Pancreas (tissue), 10 donors: ENCODE data around the gene IL15RA. TPM values are rescaled to one million over a fixed set of nuclear protein-coding genes. Genes with fewer than 3 reads are reported as not detected.
"Not testable (repeated sequence)": the region's sequence is repeated elsewhere in the genome, so short reads cannot be mapped to it uniquely, and the experiment has no call there.

Source experiments
- ATAC-seq, 4 donors: fragments of 200-7000 bp; cut with Tn5 transposase; one replicate each; pipeline versions ENCODE4 v1.8.0 to v1.9.1; 2020; ENCODE audit warnings: mild to moderate bottlenecking in 4 of 4, moderate library complexity in 4 of 4
- DNase-seq, 6 donors: peaks; one replicate each; pipeline ENCODE4 v3.0.0-alpha.2; 2020
- FAIRE-seq: peaks from 2 replicates; lab custom pipeline; 2012; peaks lifted over from hg19 to GRCh38; lab: Jason Lieb, UNC
- H3K27ac ChIP-seq, 4 donors: fragments of 200-600 bp; sonication (generic); 1 replicate in 3 of 4; 2 replicates in 1 of 4; pipeline versions ENCODE4 v1.5.0 to v1.8.0; 2020
- H3K27me3 ChIP-seq, 4 donors: fragments of 200-600 bp; one replicate each; pipeline ENCODE4 v1.8.0; 2021
- H3K36me3 ChIP-seq, 3 donors: fragments of 200-600 bp; sonication (generic) in 1 of 3; one replicate each; pipeline versions ENCODE4 v1.5.0 to v1.8.0; 2020 to 2021
- H3K4me1 ChIP-seq, 3 donors: fragments of 200-600 bp; one replicate each; pipeline ENCODE4 v1.8.0; 2021
- H3K4me3 ChIP-seq, 4 donors: fragments of 200-600 bp; sonication (generic) in 2 of 4; one replicate each; pipeline versions ENCODE4 v1.5.0 to v1.8.0; 2020 to 2021
- H3K9me3 ChIP-seq, 4 donors: fragments of 200-600 bp; one replicate each; pipeline ENCODE4 v1.8.0; 2021
- CTCF ChIP-seq, 4 donors: fragments of 200-600 bp; sonication (generic) in 3 of 4; IDR thresholded peaks; one replicate each; pipeline versions ENCODE4 v1.5.0 to v1.8.0; 2021; ENCODE audit warnings: antibody characterized with exemption in 4 of 4
- WGBS, 2 donors: extraction: QIAGEN DNeasy Blood & Tissue Kit; methylation state at CpG; one replicate each; pipeline ENCODE4 v1.1.7; 2013; 5-methylcytosine and 5-hydroxymethylcytosine counted together
- intact Hi-C, 3 donors: fragments of 100-400 bp; cut with DNase I; formaldehyde crosslinking; loops; one replicate each; pipeline versions ENCODE4 v1.11.1 to v1.14.2; 2022
- polyA plus RNA-seq, 2 donors: library from polyadenylated mRNA; stranded (reverse); fragments of 200-250 nt; gene quantifications; one replicate each; pipeline ENCODE4 v1.2.3, GENCODE V29; 2013
- total RNA-seq, 6 donors: library from RNA; stranded (reverse); fragmentation: NEBNext Ultra II Directional in 4 of 6; extraction: Animal tissue kit (Norgen Biotek cat#: 25700) in 4 of 6; gene quantifications; one replicate each; pipeline versions ENCODE4 v1.2.1 to v1.2.4, GENCODE V29; 2021 to 2023
- donor health status: healthy with polysubstance abuse.
- donor health status: DM: no; HTN: no; CAD: no; lungs with moderate emphysema.
- donor health status: DM: no; HTN: no; CAD: no.
- donor health status: control.
- donor health status: control.
- donor health status: Bipolar disorder and iron deficiency.
- donor health status: DM: yes; HTN: yes; CAD: no.
- donor health status: DM: no; HTN: no; CAD: no.
- donor health status: DM: no; HTN: no; CAD: no.
- donor health status: DM: yes; HTN: yes; CAD: no.

The IL15RA gene
- total and polyA plus RNA-seq, 8 donors, result 6.9 to 14.3 (median 11.0) TPM

- DNase-seq (peak in 1 of 6 donors; percentile 31), FAIRE-seq (no peak), ATAC-seq (no peak)
- H3K36me3 ChIP-seq, result peaks cover 0 to 26% (median 11%) of the 10 kb centered on the region in 3 donors
- H3K27me3 ChIP-seq, result no peaks in the 10 kb centered on the region
- intact Hi-C loops, result no loop called here
- 87 to 90% methylated on average over 10 of the region's 10 CpGs for WGBS, 2 donors
- peaks cover 0 to 16% (median 4%) of the 10 kb centered on the region in 3 donors for H3K4me1 ChIP-seq
- no peak overlapping the region for H3K4me3 ChIP-seq
- TF ChIP-seq CTCF (IDR thresholded peaks at IDR 0.05), result no peak
- no peaks in the 10 kb centered on the region for H3K9me3 ChIP-seq
- H3K27ac ChIP-seq, result no peak overlapping the region
Measured at GRCh38 chr10:5963591-5963990, 13.8 kb downstream of the IL15RA start.

DNA sequence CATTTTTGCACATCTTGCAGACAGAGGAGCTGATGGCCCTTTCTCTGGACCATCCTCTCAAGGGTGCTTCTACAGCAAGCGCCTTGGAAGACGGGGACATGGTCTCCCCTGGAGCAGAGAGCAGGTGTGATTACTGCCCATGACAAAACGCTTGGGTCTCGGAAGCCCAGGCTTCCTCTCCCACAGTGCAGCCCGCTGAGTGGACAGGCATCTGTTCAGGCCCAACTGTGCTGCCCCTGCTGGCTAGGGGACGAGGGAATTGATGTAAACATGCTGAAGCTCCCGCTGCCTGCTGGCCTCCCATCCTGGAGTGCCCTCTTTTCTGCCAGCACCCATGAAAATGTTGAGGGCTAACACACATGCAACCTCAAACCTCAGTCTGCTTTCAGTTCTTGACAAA is 14.3 kb downstream of the IL15RA start:
- DNase-seq (peak in 1 of 6 donors; percentile 15), ATAC-seq (no peak), FAIRE-seq (no peak)
- no peak overlapping the region for H3K27ac ChIP-seq
- H3K27me3 ChIP-seq, result no peaks in the 10 kb centered on the region
- no peaks in the 10 kb centered on the region for H3K9me3 ChIP-seq
- peaks cover 0 to 16% (median 4%) of the 10 kb centered on the region in 3 donors for H3K4me1 ChIP-seq
- no peak overlapping the region for H3K4me3 ChIP-seq
- 90 to 96% methylated on average over 7 of the region's 7 CpGs for WGBS, 2 donors
- peaks cover 0 to 26% (median 11%) of the 10 kb centered on the region in 3 donors for H3K36me3 ChIP-seq
- TF ChIP-seq CTCF (IDR thresholded peaks at IDR 0.05), result no peak
- intact Hi-C loops, result no loop called here

DNA sequence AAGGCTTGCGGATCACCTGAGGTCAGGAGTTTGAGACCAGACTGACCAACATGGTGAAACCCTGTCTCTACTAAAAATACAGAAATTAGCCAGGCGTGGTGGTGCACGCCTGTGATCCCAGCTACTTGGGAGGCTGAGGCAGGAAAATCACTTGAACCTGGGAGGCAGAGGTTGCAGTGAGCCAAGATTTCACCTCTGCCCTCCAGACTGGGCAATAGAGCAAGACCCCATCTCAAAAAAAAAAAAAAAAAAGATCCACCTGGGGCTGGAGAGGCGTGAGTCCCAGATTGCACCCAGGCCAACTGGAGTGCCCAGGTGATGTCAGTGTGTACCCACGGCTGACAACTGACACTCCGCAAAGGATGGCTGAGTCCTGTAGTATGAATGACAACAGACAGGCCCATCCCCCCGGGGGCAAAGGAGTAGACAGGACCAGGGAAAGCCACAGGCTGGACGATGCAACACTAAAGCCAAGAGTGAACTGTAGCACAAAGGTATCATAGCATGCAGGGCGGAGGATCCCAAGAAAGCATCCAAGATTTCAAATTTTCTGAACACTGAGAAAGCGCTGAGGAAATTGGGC is 14.9 kb downstream of the IL15RA start:
- 94 to 98% methylated on average over 10 of the region's 10 CpGs for WGBS, 2 donors
- ATAC-seq, H3K27me3 ChIP-seq, H3K27ac ChIP-seq, intact Hi-C loops, FAIRE-seq, H3K9me3 ChIP-seq, H3K4me3 ChIP-seq: not testable (repeated sequence)
- Histone ChIP-seq H3K4me1 (peaks cover 0 to 16% (median 4%) of the 10 kb centered on the region in 3 donors), H3K36me3 (peaks cover 0 to 26% (median 11%) of the 10 kb centered on the region in 3 donors)
- peak in 1 of 6 donors; percentile 23 for DNase-seq

DNA sequence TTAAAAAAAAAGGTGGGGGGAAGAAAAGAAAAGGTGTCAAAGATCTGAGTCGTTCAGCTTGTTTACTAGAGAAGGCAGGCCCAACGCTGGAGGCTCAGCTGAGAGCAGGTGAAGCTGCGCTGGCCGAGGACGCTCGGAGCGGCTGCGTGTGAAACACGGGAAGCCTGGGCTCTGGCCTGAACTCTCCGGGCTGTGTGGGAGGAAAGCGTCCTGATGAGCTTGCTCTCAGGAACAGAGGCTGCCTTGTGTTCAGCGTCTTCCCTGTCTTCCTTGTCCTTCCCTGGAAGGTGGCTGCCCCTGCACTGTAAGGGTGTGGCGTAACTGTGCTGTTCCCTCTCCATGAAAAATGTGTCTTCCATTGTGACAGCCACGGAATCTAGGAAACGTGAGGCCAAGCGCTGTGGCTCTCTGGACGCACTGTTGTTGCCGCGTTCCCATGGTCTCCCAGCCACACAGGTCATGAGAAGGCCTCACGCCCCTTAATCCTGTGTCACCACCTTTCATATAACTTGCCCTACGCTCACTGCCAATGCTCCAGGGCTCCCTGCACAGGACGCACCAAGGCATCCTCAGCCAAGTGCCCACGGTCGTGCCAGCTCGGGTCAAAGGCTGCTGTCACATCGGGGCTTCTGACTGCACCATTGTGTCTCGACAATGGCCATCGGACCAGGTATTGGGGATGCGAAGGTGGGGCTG is 15.8 kb downstream of the IL15RA start:
- Histone ChIP-seq H3K36me3 (peaks cover 0 to 26% (median 11%) of the 10 kb centered on the region in 3 donors), H3K4me1 (peaks cover 0 to 16% (median 4%) of the 10 kb centered on the region in 3 donors), H3K9me3 (no peaks in the 10 kb centered on the region), H3K27ac (no peak overlapping the region), H3K27me3 (no peaks in the 10 kb centered on the region), H3K4me3 (no peak overlapping the region)
- ATAC-seq (no peak), FAIRE-seq (no peak), DNase-seq (peak in 1 of 6 donors; percentile 39)
- TF ChIP-seq CTCF (IDR thresholded peaks at IDR 0.05), result no peak
- 94 to 97% methylated on average over 29 of the region's 29 CpGs for WGBS, 2 donors
- intact Hi-C loops, result no loop called here

DNA sequence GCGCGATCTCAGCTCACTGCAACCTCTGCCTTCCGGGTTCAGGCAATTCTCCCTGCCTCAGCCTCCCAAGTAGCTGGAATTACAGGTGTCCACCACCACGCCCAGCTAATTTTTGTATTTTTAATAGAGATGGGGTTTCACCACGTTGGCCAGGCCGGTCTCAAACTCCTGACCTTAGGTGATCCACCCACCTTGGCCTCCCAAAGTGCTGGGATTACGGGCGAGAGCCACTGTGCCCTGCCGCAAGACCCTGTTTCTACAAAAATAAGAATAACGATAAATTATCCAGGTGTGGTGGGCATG is 16.4 kb downstream of the IL15RA start:
- intact Hi-C loops, FAIRE-seq, H3K9me3 ChIP-seq, H3K4me3 ChIP-seq, H3K27me3 ChIP-seq, H3K27ac ChIP-seq, ATAC-seq: not testable (repeated sequence)
- DNase-seq, result peak in 1 of 6 donors; percentile 3
- Histone ChIP-seq H3K36me3 (peaks cover 0 to 26% (median 11%) of the 10 kb centered on the region in 3 donors), H3K4me1 (peaks cover 0 to 14% (median 4%) of the 10 kb centered on the region in 3 donors)
- 96% methylated on average over 10 of the region's 10 CpGs for WGBS, 2 donors
